ENCODE data around the gene PRR7. TPM values are rescaled to one million over a fixed set of nuclear protein-coding genes. Genes with fewer than 3 reads are reported as not detected.
A peak's percentile ranks its signal among the peaks of the same experiment; 100 is the strongest.

Gene PRR7, protein sequence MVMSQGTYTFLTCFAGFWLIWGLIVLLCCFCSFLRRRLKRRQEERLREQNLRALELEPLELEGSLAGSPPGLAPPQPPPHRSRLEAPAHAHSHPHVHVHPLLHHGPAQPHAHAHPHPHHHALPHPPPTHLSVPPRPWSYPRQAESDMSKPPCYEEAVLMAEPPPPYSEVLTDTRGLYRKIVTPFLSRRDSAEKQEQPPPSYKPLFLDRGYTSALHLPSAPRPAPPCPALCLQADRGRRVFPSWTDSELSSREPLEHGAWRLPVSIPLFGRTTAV
- total RNA-seq (2022) (15.0 and 23.2 TPM in 2 replicates), Bru-seq, nascent RNA (percentile 55 among the genes with signal in this experiment), BruChase-seq, experiment 1, labeled RNA remaining after a 6-hour chase (percentile 66 among the genes with signal in this experiment), BruChase-seq, experiment 2, labeled RNA remaining after a 2-hour chase (percentile 61 among the genes with signal in this experiment)
- long read RNA-seq, transcript PRR7-202 (3 exons, 1,345 nt): major isoform, 7 of 14 reads
- long read RNA-seq, partial matches to known transcripts: 1 of 14 reads
- long read RNA-seq, other reads (novel, unspliced or antisense): 6 of 14 reads

- BruUV-seq (replicated peaks): no TSS peak
- intact Hi-C loops (cut with micrococcal nuclease): loop anchor here (1.0 kb wide), 1 partner anchor 20 kb away; the partner anchor contains the start of gene GRK6
- Mint-ChIP-seq H3K27me3 (ENCODE audit: insufficient read depth, unreplicated experiment) (no peaks in the 10 kb centered on the region), H3K36me3 (ENCODE audit: insufficient read depth, unreplicated experiment) (peaks cover 43% of the 10 kb centered on the region), H3K4me3 (ENCODE audit: unreplicated experiment) (peak within 1 kb of the TSS; percentile 75), H3K4me1 (ENCODE audit: insufficient read depth, unreplicated experiment) (peaks cover 21% of the 10 kb centered on the region), H3K27ac (ENCODE audit: low read depth, unreplicated experiment) (peak within 1 kb of the TSS; percentile 70), H3K9me3 (ENCODE audit: unreplicated experiment) (no peaks in the 10 kb centered on the region)
- DNase-seq (ENCODE audit: unreplicated experiment): peak; percentile 63
- TF ChIP-seq, protein P1, sequence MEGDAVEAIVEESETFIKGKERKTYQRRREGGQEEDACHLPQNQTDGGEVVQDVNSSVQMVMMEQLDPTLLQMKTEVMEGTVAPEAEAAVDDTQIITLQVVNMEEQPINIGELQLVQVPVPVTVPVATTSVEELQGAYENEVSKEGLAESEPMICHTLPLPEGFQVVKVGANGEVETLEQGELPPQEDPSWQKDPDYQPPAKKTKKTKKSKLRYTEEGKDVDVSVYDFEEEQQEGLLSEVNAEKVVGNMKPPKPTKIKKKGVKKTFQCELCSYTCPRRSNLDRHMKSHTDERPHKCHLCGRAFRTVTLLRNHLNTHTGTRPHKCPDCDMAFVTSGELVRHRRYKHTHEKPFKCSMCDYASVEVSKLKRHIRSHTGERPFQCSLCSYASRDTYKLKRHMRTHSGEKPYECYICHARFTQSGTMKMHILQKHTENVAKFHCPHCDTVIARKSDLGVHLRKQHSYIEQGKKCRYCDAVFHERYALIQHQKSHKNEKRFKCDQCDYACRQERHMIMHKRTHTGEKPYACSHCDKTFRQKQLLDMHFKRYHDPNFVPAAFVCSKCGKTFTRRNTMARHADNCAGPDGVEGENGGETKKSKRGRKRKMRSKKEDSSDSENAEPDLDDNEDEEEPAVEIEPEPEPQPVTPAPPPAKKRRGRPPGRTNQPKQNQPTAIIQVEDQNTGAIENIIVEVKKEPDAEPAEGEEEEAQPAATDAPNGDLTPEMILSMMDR (IDR thresholded peaks at IDR 0.05; ENCODE audit: unreplicated experiment): no peak
- ChIA-PET CTCF (interaction anchor here (0.5 to 15.3 kb wide), 12 partner anchors 9 to 673 kb away, joined by 3 to 277 read pairs (median 7); partner anchors contain the start of genes GRK6 and PFN3), POLR2A (interaction anchor here (0.9 to 17.7 kb wide), 7 partner anchors 9 to 94 kb away, joined by 3 to 217 read pairs (median 9); partner anchors contain the start of genes GRK6, LMAN2 and PFN3)
These were observed at the start of gene PRR7 for GRCh38 chr5:177446200-177447065. TSS of gene PRR7 (plus strand) at chr5:177446814. CDS start at chr5:177455068, 8,254 bp downstream.

DNA sequence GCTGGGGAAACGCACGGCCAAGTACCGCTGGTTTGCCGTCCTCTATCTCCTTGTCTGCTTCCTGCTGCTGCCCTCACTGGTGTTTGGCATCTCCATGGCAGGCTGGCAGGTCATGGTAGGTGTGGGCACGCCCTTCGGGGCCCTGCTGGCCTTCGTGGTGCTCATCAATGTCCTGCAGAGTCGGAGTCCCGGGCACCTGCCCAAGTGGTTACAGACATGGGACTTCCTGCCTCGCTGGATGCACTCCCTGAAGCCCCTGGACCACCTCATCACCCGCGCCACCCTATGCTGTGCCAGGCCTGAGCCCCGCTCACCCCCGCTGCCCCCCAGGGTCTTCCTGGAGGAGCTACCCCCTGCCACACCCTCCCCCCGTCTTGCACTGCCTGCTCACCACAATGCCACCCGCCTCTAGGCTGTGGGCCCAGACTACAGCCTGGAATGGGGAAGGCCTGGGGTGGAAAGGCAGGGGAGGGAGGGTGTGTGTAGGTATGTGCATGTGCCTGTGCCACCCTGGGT, 48.7 kb upstream of the PRR7 start:
- Mint-ChIP-seq H3K4me1 (ENCODE audit: insufficient read depth, unreplicated experiment) (peaks cover 10% of the 10 kb centered on the region), H3K4me3 (ENCODE audit: unreplicated experiment) (no peak overlapping the region), H3K9me3 (ENCODE audit: unreplicated experiment) (no peaks in the 10 kb centered on the region), H3K36me3 (ENCODE audit: insufficient read depth, unreplicated experiment) (peaks cover 5% of the 10 kb centered on the region), H3K27ac (ENCODE audit: low read depth, unreplicated experiment) (no peak overlapping the region), H3K27me3 (ENCODE audit: insufficient read depth, unreplicated experiment) (no peaks in the 10 kb centered on the region)
- intact Hi-C loops (cut with micrococcal nuclease): no loop called here
- no peak for DNase-seq (ENCODE audit: unreplicated experiment)
- TF ChIP-seq, protein P1 (IDR thresholded peaks at IDR 0.05; ENCODE audit: unreplicated experiment): no peak
- ChIA-PET CTCF (interaction anchor here (0.7 to 2.0 kb wide), 5 partner anchors 8 to 103 kb away, joined by 3 to 10 read pairs (median 4); no protein-coding TSS in a partner anchor), POLR2A (no interaction called here)
- BruUV-seq (replicated peaks): no TSS peak

GRCh38 chr5:177399997-177400868, 46.4 kb upstream of the PRR7 start, which contains the start of gene PFN3:
TSS of gene PFN3 (minus strand) at chr5:177400661. CDS start at chr5:177400576, 85 bp downstream.
- POLR2A ChIA-PET: interaction anchor here (7.3 kb wide), 1 partner anchor 51 kb away, joined by 202 read pairs; the partner anchor contains the start of gene PRR7
- no TSS peak for BruUV-seq (replicated peaks)
- no peak for DNase-seq (ENCODE audit: unreplicated experiment)
- Mint-ChIP-seq H3K27me3 (ENCODE audit: insufficient read depth, unreplicated experiment) (no peaks in the 10 kb centered on the region), H3K4me1 (ENCODE audit: insufficient read depth, unreplicated experiment) (peaks cover 23% of the 10 kb centered on the region), H3K9me3 (ENCODE audit: unreplicated experiment) (no peaks in the 10 kb centered on the region), H3K27ac (ENCODE audit: low read depth, unreplicated experiment) (no peak within 1 kb of the TSS), H3K36me3 (ENCODE audit: insufficient read depth, unreplicated experiment) (peaks cover 13% of the 10 kb centered on the region), H3K4me3 (ENCODE audit: unreplicated experiment) (no peak within 1 kb of the TSS)
- TF ChIP-seq, protein P1 (IDR thresholded peaks at IDR 0.05; ENCODE audit: unreplicated experiment): no peak
- CTCF ChIA-PET: interaction anchor here (1.7 to 7.8 kb wide), 4 partner anchors 8 to 101 kb away, joined by 5 to 277 read pairs (median 159); partner anchors contain the start of gene PRR7
- intact Hi-C loops (cut with micrococcal nuclease): no loop called here
